SIG-M5 treated with dmso at 0.1 percent for 504 hours (cell line): ENCODE results near the gene KIF26B.

ENCODE experiments used
- DNase-seq: peaks from one replicate; lab custom pipeline; 2025; ENCODE audit not compliant: unreplicated experiment; lab: John Stamatoyannopoulos, UW

The KIF26B gene

DNA sequence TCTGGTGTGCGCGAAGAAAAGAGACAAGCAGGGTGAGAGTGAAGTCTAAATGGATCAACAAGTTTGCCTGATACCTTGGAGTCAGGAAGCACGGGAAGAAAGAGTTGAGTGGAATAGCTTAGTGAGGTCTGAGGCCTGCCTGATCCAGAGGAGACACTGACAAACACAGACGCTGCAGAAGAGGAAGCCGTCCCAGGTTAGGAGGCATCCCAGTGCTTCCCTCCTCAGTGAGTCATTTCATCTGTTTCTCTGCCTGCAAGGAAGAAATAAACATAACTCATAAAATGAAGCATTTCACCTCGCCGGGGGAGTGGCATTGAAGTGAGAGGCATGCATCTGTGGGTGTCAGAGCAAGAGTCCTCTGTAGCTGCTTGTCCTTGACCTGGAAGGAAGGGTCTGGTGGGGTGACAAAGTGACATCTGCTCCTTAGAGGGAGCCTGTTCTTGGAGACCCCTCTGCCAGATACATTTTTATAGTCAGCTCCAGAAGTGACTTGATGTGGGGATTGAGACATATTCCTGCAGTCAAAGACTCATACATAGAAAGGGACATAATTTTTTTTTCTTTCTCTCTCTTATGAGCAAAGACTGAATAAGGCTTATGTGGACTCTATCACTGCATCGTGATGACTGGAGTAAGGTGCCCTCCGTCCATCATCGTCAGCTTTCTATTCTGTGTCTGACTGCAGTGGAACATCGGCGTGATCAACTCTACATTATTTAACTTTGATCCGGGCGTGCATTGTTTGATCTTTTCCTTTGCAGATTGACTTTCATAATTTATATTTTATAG is 256.7 kb downstream of the KIF26B start:
- DNase-seq = no peak

DNA sequence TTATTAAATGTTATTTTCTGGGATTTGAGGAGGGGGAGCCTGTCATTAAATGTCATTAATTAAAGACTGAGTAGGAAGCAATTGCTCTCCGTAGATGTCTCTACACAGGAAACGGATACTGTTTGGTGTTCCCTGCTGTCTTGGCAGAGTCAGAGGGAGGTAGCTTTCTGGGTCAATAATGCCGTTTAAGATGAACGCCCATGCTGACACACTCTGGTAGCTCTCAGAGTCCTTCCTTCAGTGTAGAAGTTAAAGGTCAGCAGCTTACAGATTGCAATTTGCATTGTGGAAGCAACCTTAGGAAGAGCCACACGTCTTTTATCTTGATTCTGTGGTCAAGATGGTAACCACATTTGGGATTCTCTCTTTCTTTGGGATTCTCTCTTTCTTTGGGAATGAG is 257.5 kb downstream of the KIF26B start:
- DNase-seq = no peak

DNA sequence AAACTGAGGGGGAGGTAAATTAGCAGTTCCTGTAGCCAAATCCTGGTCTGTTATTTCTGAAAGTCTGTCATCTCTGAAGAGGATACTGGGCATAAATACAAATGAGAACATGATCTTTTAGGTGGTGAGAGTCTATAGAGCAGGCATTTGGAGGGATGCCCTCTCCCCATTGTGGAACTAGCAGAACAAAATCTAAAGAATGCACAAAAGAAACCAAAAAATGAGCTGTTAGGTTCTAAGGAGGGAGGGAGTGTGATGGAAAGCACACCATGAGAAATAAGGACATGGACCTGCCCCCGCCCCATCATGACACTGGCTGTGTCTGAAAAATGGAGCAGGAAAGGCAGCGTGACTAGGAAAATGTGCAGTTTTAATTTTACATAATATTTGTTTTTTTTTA is 262.0 kb downstream of the KIF26B start:
- no peak for DNase-seq

DNA sequence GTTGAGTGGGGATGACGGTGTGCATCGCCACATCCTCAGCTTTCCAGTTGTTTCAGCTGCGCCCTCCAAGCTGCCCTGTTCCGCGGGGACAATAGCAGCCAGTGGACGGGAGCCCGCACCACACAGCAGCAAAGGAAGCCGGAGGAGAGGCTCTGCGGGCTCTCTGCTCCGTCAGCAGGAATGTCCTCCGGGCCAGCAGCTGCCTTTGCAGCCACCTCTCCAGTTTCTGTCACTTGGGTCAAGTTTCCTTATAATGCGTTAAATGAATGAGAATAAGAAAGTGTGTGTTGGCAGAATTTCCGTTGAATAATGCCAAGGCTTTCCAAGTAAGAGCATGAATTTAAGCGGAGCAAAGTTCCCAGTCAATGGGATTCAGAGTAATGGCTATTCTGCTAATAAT is 263.3 kb downstream of the KIF26B start:
- DNase-seq = no peak

DNA sequence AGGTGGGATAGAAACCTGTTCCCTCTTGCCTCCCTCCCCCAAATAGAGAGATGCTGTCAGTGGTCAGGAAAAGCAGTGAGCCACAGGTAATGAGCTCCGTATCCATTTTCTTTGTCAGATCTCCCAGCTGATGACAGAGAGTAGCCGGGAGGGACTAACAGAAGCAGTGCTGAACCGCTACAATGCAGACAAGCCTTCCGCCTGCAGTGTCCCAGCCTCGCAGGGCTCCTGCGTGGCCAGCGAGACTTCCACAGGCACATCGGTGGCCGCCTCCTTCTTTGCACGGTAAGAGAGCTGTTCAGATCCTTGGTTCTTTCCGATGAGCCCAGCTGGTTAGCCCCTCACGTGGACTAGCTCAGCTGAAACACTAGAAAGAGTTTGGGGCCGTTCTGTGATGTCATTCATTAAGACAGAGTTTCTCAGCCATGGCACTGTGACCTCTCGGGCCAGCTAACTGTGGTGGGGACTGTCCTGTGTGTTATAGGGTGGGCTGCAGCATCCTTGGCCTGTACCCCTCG is 264.7 kb downstream of the KIF26B start:
- DNase-seq = no peak

DNA sequence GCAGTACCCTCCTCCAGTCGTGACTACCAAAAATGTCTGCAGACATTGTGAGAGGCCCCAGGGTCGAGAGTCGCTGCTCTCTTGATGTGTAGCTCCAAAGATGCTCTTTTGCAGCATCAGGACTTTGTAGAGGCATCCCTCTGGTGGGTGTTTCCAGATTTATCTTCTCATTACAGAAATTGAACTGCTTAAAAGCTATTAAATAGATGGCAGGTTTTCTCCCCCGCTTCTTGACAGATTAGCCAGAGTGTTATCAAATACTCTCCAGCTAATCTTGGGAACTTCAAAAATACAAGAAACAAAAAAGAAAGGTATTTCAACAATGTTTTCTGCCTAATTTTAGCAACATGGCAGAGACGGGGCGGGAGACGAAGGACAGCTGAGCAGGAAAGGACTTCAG is 265.2 kb downstream of the KIF26B start:
- DNase-seq = no peak

DNA sequence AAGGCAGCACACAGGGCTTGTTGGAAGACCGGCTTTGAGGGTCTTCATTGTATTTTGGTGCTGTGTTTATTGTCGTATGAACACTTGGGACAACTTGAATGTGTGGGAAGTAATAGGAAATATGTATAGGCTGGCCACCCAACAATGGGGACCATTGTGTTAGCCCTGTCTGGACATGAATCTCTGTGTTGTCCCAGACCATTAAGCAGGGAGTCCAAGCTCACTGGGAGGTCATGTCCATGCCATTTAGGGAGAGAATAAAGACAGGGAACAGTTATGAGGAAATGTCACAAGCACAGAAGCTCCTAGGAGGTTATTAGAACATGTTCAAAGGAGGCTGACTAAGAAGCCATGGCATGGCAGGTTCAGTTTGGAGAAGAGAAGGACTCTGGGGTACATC is 266.1 kb downstream of the KIF26B start:
- no peak for DNase-seq

DNA sequence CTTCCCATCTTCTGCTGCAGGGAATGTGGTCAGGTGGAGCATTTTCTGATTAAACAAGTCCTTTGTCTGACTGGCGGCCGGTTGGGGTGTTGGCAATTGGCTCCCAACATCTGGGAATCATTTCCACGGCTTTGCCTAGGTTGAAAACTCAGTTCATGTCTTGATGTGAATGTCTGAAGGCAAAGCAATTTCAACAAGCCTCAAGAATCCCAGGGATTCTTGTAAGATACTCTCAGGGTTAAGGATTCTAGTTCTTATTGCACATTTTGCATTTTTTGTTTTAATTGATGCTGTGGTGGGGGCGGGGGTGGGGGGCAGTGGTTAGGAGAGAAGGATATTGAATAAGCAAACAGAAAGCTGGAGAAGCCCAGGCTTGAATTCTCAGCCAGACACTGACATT is 273.9 kb downstream of the KIF26B start:
- DNase-seq = no peak

DNA sequence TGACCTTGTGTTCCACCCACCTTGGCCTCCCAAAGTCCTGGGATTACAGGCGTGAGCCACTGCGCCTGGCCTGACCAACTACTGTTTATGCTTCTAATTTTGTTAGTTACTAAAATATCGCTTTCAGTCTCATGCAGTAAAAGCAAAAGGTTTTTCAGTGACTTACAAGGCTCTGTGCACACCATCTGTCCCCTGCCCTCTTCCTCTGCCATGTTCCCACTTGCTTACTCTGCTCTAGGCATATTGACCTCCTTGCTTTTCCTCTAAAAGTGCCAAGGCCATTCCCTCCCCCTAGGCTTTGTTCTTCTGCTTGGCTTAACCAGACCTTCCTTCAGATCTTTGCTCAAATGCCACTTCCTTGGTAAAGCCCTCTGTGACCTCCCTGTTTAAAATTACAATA is 276.9 kb downstream of the KIF26B start:
- DNase-seq = no peak

DNA sequence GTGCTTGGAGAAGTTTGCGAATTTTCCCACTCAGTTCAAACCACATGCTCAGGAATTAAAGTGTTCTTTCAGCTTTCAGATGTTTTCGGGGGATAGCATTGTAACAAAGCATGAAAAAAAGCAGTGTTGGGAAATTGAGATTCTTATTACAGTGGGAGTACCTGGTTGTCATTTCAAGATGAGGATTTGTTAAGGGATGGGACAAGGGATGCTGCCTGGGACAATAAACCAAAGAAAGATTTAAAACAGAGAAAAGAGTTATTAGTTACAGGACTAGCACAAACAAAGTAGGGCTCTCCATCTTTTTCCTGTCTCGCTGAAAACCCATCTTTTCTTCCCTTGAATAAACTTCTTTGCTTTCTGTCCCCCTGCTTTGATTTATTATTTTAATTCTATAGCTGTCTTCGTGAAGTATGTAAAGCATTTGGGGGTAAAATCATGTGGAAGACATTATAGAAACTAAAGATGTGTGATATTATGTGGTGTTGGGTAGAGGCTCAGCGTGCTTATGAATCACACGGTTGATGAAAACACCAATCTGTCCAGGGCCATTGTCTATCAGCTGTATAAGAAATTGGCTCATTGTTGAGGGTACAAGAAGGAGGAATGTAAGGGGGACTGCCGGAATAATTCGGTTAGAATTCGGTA is 277.6 kb downstream of the KIF26B start:
- no peak for DNase-seq

DNA sequence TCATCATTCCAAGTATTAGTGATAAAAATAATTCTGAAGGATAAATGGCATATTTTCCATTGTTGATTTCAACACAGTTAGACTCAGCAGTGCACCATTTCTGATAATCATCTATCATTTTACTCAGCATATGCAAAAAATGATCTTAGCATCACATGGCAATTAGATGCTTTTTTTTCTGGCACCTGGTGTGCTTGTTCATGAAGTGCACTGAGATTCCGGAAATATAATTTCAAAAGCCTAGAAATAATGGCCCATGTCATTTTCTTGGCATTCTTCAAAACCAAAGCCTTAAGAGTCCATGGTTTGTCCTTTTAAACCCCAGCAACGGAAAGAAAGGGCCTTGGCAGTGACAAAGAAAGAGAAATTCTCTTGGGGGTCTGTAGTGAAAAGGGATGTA is 278.8 kb downstream of the KIF26B start:
- DNase-seq = no peak

DNA sequence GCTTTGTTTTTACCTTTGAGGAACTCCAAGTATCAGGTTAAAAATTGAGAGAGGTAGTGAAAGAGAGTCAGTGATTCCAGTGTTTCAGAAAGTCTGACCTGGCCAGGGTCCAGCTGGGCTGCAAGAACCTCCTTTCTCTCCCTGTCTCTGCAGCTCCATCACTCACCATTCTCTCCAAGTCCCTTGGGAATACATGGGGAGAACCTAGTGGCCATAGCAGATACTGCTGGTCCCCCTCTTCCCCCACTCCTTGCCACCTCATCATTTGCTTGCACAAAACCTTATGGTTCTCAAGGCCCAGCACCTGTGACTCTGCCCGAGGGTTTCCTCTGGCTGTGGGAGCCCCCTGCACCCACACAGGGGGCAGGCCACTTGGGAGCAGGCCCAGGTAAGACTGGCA is 279.5 kb downstream of the KIF26B start:
- DNase-seq = no peak

DNA sequence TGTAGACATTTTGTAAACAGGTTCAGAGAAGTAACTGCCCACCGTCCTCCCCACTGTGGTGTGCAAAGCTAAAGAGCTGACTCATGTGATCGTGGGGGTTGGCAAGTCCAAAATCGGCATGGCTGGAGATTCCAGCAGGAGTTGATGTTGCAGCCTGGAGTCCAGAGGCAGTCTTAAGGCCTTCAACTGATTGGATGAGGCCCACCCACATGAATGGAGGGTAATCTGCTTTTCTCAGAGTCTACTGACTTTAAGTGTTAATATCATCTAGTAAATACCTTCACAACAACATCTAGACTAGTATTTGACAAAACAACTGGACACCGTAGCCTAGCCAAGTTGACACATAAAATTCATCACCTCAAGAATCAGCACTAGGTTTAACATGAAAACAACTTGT is 281.6 kb downstream of the KIF26B start:
- no peak for DNase-seq

DNA sequence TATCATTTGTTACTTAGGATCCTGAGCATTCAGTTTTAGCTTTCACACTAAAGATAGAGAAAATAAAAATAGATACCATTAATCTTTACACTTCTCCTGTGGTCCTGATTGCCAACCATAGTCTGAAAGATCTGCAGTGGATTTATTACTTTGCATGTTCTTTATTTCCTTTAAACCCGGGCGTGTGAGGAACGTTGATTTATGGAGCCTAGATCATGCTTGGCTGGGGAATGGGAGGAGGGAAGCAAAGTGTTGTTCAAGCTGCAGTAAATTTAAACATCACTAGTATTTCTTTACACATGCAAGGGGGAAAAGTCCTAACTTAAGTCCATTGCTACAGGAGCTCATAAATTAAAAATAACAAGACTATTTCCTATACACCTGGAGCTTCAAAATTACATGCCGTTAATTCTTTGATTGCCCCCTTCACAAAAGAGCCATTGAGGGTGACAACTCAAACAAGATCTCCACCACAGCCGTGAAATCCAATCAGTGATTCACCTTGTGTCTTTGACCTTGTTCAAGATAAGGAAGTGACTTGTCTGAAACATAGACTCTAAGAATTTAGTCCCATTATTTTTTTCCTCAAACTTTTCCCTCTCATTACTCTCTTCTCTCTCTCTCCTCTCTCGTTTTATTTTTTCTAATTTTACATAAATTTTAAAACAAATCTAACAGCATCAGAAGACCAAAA is 282.7 kb downstream of the KIF26B start:
- DNase-seq = no peak

DNA sequence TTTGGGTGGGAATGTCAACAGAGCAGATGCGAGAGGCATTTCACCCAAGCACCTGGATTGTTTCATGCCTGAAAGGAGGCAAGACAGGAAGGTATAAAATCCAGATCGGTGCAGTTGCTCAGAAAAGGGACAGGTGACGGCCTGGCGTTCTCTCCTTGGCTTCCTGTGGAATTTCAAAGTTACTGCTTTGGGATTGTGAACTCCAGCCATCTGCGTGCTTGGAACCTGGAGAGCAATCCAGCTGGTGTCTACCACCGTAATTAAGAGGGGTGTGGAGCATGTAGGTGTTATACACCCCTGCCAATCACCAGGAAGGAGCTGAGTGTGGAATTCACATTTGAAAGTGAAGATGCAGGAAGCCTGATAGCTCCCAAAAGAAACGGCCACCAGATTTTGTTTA is 286.1 kb downstream of the KIF26B start:
- no peak for DNase-seq

DNA sequence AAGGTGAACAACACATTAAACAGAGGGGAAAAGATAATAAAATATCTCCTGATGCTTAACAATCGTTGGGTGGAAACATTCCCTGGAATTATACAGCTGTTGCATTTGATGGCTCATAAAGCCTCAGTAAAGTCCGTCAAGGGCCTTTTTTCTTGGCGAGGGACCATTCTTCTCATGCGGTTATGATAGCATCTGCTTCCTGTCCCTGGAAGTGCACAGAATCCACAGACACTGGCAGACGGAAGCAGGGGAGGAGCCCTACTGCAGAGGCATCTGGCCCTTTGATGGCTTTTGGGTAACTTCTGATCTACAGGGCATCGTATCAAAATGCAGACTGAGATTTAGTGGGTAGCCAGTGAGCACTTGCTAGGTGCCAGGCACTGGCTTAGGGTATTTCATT is 286.9 kb downstream of the KIF26B start:
- DNase-seq = no peak

DNA sequence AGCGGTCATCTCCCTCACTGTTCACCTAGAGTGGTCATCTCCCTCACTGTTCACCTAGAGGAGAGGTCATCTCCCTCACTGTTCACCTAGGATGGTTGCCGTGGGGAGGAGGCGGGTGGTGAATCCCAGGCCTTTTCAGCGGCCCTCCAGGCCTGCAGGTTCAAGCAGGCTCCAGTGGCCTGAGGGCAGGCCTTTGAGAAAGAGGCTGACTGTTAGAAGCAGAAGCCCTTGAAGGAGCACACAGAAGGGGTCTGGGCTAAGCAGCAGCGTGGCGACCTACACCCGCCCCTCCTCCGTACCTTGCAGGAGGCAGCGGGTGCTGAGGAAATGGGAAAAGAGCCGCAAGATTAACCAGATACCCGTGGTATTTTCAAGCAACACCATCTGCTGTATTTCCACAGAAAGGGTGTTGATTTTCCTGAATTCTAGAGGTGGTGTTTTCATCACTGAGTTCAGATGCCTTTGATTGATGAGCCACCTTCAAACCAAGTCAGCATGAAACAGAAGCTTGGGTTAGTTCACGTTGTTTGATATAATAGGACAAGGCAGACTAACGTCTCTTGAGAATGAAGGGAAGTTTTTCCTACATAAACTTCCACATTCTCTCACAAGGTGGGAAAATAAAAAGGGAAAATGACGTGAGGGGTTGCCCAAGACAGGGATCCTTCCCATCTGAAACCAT is 289.5 kb downstream of the KIF26B start:
- DNase-seq = no peak

DNA sequence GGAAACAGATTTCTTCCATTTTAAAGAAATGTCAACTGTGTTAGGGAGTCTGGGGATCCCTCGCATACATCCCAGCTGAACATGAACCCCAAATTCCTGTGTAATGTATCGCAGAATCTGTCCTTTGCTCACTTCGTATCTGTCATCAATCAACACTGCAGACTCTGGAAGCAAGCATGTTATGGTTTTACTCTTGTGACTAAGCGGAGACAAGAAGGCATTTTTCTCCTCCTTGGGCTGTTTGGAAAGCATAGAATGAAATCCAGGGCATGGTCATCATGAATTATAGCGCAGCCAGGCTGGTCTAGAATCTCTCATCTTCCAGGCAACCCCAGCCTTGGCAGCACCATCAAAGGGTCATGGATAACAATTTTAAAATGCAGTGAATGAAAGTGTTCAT is 290.2 kb downstream of the KIF26B start:
- DNase-seq = no peak

DNA sequence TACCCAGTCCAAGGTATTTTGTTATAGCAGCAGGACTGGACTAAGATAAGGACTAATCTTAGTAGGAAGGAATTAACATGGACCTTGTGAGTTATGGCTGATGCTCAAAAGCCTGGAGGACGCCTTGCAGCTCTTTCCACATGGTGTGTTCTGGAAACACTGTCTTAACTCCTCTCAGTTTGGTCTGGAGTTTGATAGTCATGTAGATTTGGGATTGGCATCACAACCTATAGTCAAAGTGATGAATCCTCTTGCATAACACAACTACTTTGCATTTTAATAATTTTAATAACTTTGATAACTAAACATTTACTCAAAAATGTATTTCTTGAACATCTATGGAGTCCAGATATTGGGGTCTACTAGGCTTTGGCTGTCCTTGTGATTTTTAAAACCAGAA is 293.7 kb downstream of the KIF26B start:
- no peak for DNase-seq

DNA sequence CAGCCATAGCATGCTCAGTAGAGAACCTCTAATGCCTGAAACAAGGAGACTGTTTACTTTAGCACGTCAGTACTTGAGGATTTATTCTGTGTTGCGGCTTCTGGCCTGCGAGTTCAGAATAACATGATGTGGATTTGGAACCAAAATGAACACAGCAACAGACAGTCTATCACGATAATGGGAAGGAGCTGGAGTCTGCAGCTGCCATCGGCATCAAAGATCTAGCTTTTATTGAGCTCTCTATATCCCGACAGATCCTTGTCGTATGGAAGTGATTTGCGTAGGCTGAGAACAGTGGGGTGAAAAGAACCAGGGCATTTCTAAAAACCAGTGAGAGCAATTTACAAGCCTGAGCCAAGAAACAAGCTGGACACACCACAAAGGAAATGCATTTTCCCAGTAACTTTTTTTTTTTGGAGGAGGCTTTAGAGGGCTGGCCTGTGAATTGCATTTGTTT is 294.2 kb downstream of the KIF26B start:
- no peak for DNase-seq

DNA sequence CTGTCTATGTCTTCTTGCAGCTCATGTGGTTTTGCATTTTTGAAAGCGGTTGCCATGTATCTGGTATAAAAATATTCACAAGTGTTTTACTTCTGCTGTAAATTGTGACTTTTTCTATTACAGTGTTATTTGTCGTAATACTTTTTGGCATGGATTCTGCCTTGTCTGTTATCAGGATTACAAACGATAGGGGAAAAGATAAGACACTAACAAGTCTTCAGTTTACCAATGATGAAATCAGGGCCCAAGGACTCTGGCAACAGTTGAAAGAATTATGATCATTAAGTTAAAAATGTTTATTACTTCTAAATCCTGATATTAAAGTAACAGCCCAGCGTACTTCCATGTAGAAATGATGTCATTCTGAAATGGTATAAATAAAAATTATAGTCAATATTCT is 298.8 kb downstream of the KIF26B start:
- no peak for DNase-seq
